Loucy (cell line): ENCODE measurements around the gene VPS54.
A peak's percentile ranks its signal among the peaks of the same experiment; 100 is the strongest.

Source experiments
- H2AFZ ChIP-seq: fragments of 200-600 bp; sonication (generic); 2 replicates; pipeline ENCODE4 v1.6.0; 2016; ENCODE audit warnings: antibody characterized with exemption, mild to moderate bottlenecking, low read length, moderate library complexity
- H3F3A ChIP-seq: fragments of 200-600 bp; 2 replicates; pipeline ENCODE4 v1.6.0; 2016; ENCODE audit warnings: antibody characterized with exemption, low read depth, mild to moderate bottlenecking
- H3K27me3 ChIP-seq: fragments of 200-600 bp; sonication (generic); 2 replicates; pipeline ENCODE4 v1.6.1; 2014; ENCODE audit warnings: low read length, mild to moderate bottlenecking; ENCODE audit not compliant: insufficient read depth, poor library complexity, severe bottlenecking
- H3K36me3 ChIP-seq: fragments of 200-600 bp; sonication (generic); 2 replicates; pipeline ENCODE4 v1.6.1; 2016; ENCODE audit warnings: low read length; ENCODE audit not compliant: insufficient read depth
- H3K4me1 ChIP-seq: fragments of 200-600 bp; sonication (generic); 2 replicates; pipeline ENCODE4 v1.5.1; 2014; ENCODE audit warnings: low read length, mild to moderate bottlenecking; ENCODE audit not compliant: insufficient read depth, poor library complexity, severe bottlenecking
- H3K4me2 ChIP-seq: fragments of 200-600 bp; sonication (generic); 2 replicates; pipeline ENCODE4 v1.6.0; 2014; ENCODE audit warnings: antibody characterized with exemption, low read length, low read depth, mild to moderate bottlenecking; ENCODE audit not compliant: poor library complexity, severe bottlenecking
- H3K4me3 ChIP-seq: fragments of 200-600 bp; sonication (generic); 2 replicates; pipeline ENCODE4 v1.5.1; 2014; ENCODE audit warnings: low read length, mild to moderate bottlenecking, mixed read lengths; ENCODE audit not compliant: poor library complexity, severe bottlenecking
- H3K79me2 ChIP-seq: fragments of 200-600 bp; sonication (generic); 2 replicates; pipeline ENCODE4 v1.6.1; 2014; ENCODE audit warnings: low read length; ENCODE audit not compliant: insufficient read depth
- H3K9ac ChIP-seq: fragments of 200-600 bp; sonication (generic); 2 replicates; pipeline ENCODE4 v1.6.0; 2014; ENCODE audit warnings: mild to moderate bottlenecking, low read depth, low read length, moderate library complexity; ENCODE audit not compliant: poor library complexity, severe bottlenecking
- H3K9me2 ChIP-seq: fragments of 200-600 bp; sonication (generic); replicated peaks from 2 replicates; pipeline ENCODE4 v1.6.1; 2016; ENCODE audit warnings: low read depth, low read length, mixed read lengths
- H3K9me3 ChIP-seq: fragments of 200-600 bp; sonication (generic); 2 replicates; pipeline ENCODE4 v1.6.1; 2014; ENCODE audit warnings: mild to moderate bottlenecking, antibody characterized with exemption, low read length, low read depth; ENCODE audit not compliant: insufficient read depth
- H4K20me1 ChIP-seq: fragments of 200-600 bp; sonication (generic); 2 replicates; pipeline ENCODE4 v1.6.0; 2014; ENCODE audit warnings: antibody characterized with exemption, low read length, mild to moderate bottlenecking; ENCODE audit not compliant: insufficient read depth, poor library complexity, severe bottlenecking
- EZH2phosphoT487 ChIP-seq: fragments of 200-600 bp; IDR thresholded peaks from 2 replicates; pipeline ENCODE4 v1.6.1; 2018; ENCODE audit warnings: antibody characterized with exemption, mild to moderate bottlenecking, moderate library complexity, borderline replicate concordance
- TF ChIP-seq, protein P1 (sequence below): fragments of 200-600 bp; sonication (generic); conservative IDR thresholded peaks from 2 replicates; pipeline ENCODE4 v1.5.1; 2014; ENCODE audit warnings: mild to moderate bottlenecking, antibody characterized with exemption, low read length

Gene VPS54

GRCh38 chr2:63846487-63846886 lies 172.7 kb downstream of the VPS54 start:
- Histone ChIP-seq H4K20me1 (peaks cover 93% of the 10 kb centered on the region), H3K9ac (no peak overlapping the region), H2AFZ (no peak overlapping the region), H3K4me1 (peaks cover 86% of the 10 kb centered on the region), H3K4me3 (peak overlapping the region; percentile 92), H3K27me3 (no peaks in the 10 kb centered on the region), H3K9me2 (no peaks in the 10 kb centered on the region), H3K36me3 (no peaks in the 10 kb centered on the region), H3F3A (no peaks in the 10 kb centered on the region), H3K79me2 (peaks cover 98% of the 10 kb centered on the region), H3K4me2 (peak overlapping the region; percentile 95), H3K9me3 (no peaks in the 10 kb centered on the region)
- TF ChIP-seq EZH2phosphoT487: no peak
- TF ChIP-seq, protein P1, sequence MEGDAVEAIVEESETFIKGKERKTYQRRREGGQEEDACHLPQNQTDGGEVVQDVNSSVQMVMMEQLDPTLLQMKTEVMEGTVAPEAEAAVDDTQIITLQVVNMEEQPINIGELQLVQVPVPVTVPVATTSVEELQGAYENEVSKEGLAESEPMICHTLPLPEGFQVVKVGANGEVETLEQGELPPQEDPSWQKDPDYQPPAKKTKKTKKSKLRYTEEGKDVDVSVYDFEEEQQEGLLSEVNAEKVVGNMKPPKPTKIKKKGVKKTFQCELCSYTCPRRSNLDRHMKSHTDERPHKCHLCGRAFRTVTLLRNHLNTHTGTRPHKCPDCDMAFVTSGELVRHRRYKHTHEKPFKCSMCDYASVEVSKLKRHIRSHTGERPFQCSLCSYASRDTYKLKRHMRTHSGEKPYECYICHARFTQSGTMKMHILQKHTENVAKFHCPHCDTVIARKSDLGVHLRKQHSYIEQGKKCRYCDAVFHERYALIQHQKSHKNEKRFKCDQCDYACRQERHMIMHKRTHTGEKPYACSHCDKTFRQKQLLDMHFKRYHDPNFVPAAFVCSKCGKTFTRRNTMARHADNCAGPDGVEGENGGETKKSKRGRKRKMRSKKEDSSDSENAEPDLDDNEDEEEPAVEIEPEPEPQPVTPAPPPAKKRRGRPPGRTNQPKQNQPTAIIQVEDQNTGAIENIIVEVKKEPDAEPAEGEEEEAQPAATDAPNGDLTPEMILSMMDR: no peak

- H3K4me2 ChIP-seq: peak overlapping the region; percentile 95
- no peaks in the 10 kb centered on the region for H3K9me2 ChIP-seq
- no peaks in the 10 kb centered on the region for H3K36me3 ChIP-seq
- H2AFZ ChIP-seq: no peak overlapping the region
- peak overlapping the region; percentile 98 for H3K9ac ChIP-seq
- TF ChIP-seq, protein P1: no peak
- no peak for TF ChIP-seq EZH2phosphoT487
- peaks cover 86% of the 10 kb centered on the region for H4K20me1 ChIP-seq
- H3K4me1 ChIP-seq: peaks cover 80% of the 10 kb centered on the region
- H3F3A ChIP-seq: no peaks in the 10 kb centered on the region
- H3K9me3 ChIP-seq: no peaks in the 10 kb centered on the region
- H3K4me3 ChIP-seq: peak overlapping the region; percentile 92
- no peaks in the 10 kb centered on the region for H3K27me3 ChIP-seq
- peaks cover 92% of the 10 kb centered on the region for H3K79me2 ChIP-seq
Measured at GRCh38 chr2:63845866-63846265, 173.4 kb downstream of the VPS54 start.

DNA sequence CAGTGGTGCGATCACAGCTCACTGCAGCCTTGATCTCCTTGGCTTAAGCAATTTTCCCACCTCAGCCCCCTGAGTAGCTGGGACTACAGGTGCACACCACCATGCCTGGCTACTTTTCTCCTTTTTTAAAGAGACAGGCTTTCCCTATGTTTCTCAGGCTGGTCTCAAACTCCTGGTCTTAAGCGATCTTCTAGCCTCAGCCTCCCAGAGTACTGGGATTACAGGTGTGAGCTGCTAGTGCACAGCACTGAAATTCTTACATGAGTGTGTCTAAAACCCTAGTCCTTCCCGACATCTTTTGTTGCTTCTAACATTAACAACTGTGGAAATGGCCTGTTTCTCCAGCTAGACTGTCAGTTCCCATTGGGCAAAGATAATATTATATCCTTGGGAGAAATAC lies 174.6 kb downstream of the VPS54 start:
- no peak for TF ChIP-seq EZH2phosphoT487
- TF ChIP-seq, protein P1: no peak
- Histone ChIP-seq H4K20me1 (peaks cover 74% of the 10 kb centered on the region), H3K9ac (peak overlapping the region; percentile 98), H2AFZ (no peak overlapping the region), H3K27me3 (no peaks in the 10 kb centered on the region), H3K36me3 (no peaks in the 10 kb centered on the region), H3K4me3 (peak overlapping the region; percentile 92), H3K79me2 (peaks cover 83% of the 10 kb centered on the region), H3K4me1 (peaks cover 76% of the 10 kb centered on the region), H3K4me2 (peak overlapping the region; percentile 95), H3K9me3 (no peaks in the 10 kb centered on the region), H3K9me2 (no peaks in the 10 kb centered on the region), H3F3A (no peaks in the 10 kb centered on the region)
